ENCODE measurements around the gene LIPE.
A peak's percentile ranks its signal among the peaks of the same experiment; 100 is the strongest.

The LIPE gene

GRCh38 chr19:42443944-42444398 is 16.8 kb upstream of the LIPE start:
- no peak for DNase-seq (ENCODE audit: low spot score)

- DNase-seq (ENCODE audit: low spot score), result no peak
Measured at GRCh38 chr19:42442833-42443232, 15.6 kb upstream of the LIPE start, which contains the start of gene CXCL17. CXCL17 (minus strand) TSS chr19:42442946; CDS start chr19:42442832, 114 bp downstream.

GRCh38 chr19:42441049-42441445 is 13.9 kb upstream of the LIPE start:
- no peak for DNase-seq (ENCODE audit: low spot score)

- DNase-seq (ENCODE audit: low spot score), result peak; percentile 66
Measured at GRCh38 chr19:42440357-42441048, 13.3 kb upstream of the LIPE start.

- no peak for DNase-seq (ENCODE audit: low spot score)
Measured at GRCh38 chr19:42436006-42436405, 8.8 kb upstream of the LIPE start.

GRCh38 chr19:42435316-42435715 is 8.1 kb upstream of the LIPE start:
- DNase-seq (ENCODE audit: low spot score), result no peak

- DNase-seq (ENCODE audit: low spot score), result peak; percentile 58
Measured at GRCh38 chr19:42433503-42434260, 6.5 kb upstream of the LIPE start.

- no peak for DNase-seq (ENCODE audit: low spot score)
Measured at GRCh38 chr19:42431486-42431885, 4.3 kb upstream of the LIPE start.

GRCh38 chr19:42428676-42429075 is 1.5 kb upstream of the LIPE start:
- DNase-seq (ENCODE audit: low spot score), result no peak

GRCh38 chr19:42426643-42427042 is 545 bp downstream of the LIPE start:
- DNase-seq (ENCODE audit: low spot score), result no peak

GRCh38 chr19:42424712-42425131 is 2.5 kb downstream of the LIPE start:
- DNase-seq (ENCODE audit: low spot score), result no peak

GRCh38 chr19:42424345-42424707 is 2.9 kb downstream of the LIPE start:
- no peak for DNase-seq (ENCODE audit: low spot score)

GRCh38 chr19:42423462-42424344 is 3.5 kb downstream of the LIPE start:
- DNase-seq (ENCODE audit: low spot score), result peak; percentile 99

GRCh38 chr19:42422901-42423461 is 4.2 kb downstream of the LIPE start:
- peak; percentile 66 for DNase-seq (ENCODE audit: low spot score)

GRCh38 chr19:42422092-42422900 is 4.9 kb downstream of the LIPE start:
- no peak for DNase-seq (ENCODE audit: low spot score)

GRCh38 chr19:42421591-42422031 is 5.6 kb downstream of the LIPE start:
- DNase-seq (ENCODE audit: low spot score), result no peak

GRCh38 chr19:42421101-42421500 is 6.1 kb downstream of the LIPE start:
- no peak for DNase-seq (ENCODE audit: low spot score)

- peak; percentile 79 for DNase-seq (ENCODE audit: low spot score)
Measured at GRCh38 chr19:42420055-42420544, 7.1 kb downstream of the LIPE start.

- no peak for DNase-seq (ENCODE audit: low spot score)
Measured at GRCh38 chr19:42419309-42419708, 7.9 kb downstream of the LIPE start.

- DNase-seq (ENCODE audit: low spot score), result no peak
Measured at GRCh38 chr19:42412661-42413076, 14.5 kb downstream of the LIPE start.

- peak; percentile 68 for DNase-seq (ENCODE audit: low spot score)
Measured at GRCh38 chr19:42412227-42412626, 15.0 kb downstream of the LIPE start.
